Activated T-helper 17 cell treated with anti-CD3 and anti-CD28 coated beads, Interleukin-2, amount 50 U/mL, for 72 hours (primary cell): ENCODE data around the gene GLS. TPM values are rescaled to one million over a fixed set of nuclear protein-coding genes. Genes with fewer than 3 reads are reported as not detected.
A peak's percentile ranks its signal among the peaks of the same experiment; 100 is the strongest.
"Not testable (repeated sequence)": the region's sequence is repeated elsewhere in the genome, so short reads cannot be mapped to it uniquely, and the experiment has no call there.

Source experiments
- ATAC-seq: fragments of 150-1000 bp; cut with Tn5 transposase; replicated peaks from 2 replicates; pipeline ENCODE4 v1.10.0; 2021; ENCODE audit warnings: mild to moderate bottlenecking, moderate library complexity
- H3K27ac Mint-ChIP-seq: one replicate; pipeline ENCODE4 v1.8.0; 2022; ENCODE audit warnings: mixed read lengths
- H3K27me3 Mint-ChIP-seq: one replicate; pipeline ENCODE4 v1.8.0; 2022; ENCODE audit warnings: mixed read lengths
- H3K36me3 Mint-ChIP-seq: one replicate; pipeline ENCODE4 v1.8.0; 2022; ENCODE audit warnings: low read depth, mild to moderate bottlenecking, mixed read lengths
- H3K4me1 Mint-ChIP-seq: one replicate; pipeline ENCODE4 v1.8.0; 2022; ENCODE audit warnings: mixed read lengths
- H3K4me3 Mint-ChIP-seq: one replicate; pipeline ENCODE4 v1.8.0; 2022; ENCODE audit warnings: mild to moderate bottlenecking, mixed read lengths
- H3K9me3 Mint-ChIP-seq: one replicate; pipeline ENCODE4 v1.8.0; 2022; ENCODE audit warnings: mixed read lengths
- total RNA-seq, 2 donors: library from RNA; stranded (reverse); gene quantifications; one replicate each; pipeline ENCODE4 v1.2.3, GENCODE V29; 2022

GLS gene
- total RNA-seq, 2 donors from 2014 or later = 280 to 311 TPM

DNA sequence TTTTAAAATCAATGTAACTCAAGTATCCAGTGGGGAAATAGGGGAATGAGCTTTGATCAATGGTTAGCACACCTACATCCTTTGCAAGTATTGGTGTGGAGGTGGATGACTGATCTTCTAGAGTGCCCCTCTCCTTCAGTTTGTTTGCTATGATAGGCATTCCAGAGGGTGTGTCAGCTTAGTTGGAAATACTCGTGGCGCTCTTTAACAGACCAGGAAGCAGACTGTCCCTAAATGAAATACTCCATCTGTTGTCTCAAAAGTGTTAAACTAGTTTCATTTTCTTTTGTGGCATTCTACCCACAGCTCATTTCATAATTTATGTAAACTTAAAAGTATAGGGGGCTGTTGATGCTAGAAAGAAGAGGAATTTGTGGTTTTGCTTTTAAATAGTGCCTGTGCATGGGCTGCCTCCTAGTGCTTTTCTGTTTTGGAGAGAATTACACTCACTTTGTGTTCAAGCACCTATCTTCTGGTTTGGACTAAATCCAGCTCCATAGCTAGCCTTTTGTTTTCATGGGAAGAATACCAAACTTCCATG is 67.2 kb downstream of the GLS start:
- H3K9me3 Mint-ChIP-seq = no peaks in the 10 kb centered on the region
- peak; percentile 57 for ATAC-seq
- H3K27me3 Mint-ChIP-seq = no peaks in the 10 kb centered on the region
- no peak overlapping the region for H3K27ac Mint-ChIP-seq
- H3K36me3 Mint-ChIP-seq = peaks cover 5% of the 10 kb centered on the region
- no peak overlapping the region for H3K4me3 Mint-ChIP-seq
- H3K4me1 Mint-ChIP-seq = peaks cover 13% of the 10 kb centered on the region

DNA sequence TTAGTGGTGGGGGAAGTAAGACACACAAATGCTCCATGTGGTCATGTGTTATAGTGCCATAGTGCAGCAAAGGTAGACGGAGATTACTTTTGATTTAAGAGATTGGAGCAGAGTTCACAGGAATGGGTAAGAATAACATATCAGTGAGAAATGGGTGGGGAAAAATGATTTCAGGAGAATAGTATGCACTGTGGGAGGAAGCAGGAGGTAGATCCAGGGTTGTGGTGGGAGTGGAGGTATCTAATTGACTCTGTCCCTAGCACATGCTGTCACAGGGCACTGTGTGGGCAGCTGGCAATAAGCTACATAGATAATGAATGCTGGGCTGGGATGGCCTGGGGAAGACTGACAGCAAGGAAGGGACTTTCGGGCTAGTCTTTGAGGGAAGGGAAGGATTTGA is 68.0 kb downstream of the GLS start:
- Mint-ChIP-seq H3K27me3 (no peaks in the 10 kb centered on the region), H3K4me1 (peaks cover 13% of the 10 kb centered on the region), H3K27ac (no peak overlapping the region), H3K36me3 (peaks cover 5% of the 10 kb centered on the region), H3K9me3 (no peaks in the 10 kb centered on the region), H3K4me3 (no peak overlapping the region)
- peak; percentile 74 for ATAC-seq

DNA sequence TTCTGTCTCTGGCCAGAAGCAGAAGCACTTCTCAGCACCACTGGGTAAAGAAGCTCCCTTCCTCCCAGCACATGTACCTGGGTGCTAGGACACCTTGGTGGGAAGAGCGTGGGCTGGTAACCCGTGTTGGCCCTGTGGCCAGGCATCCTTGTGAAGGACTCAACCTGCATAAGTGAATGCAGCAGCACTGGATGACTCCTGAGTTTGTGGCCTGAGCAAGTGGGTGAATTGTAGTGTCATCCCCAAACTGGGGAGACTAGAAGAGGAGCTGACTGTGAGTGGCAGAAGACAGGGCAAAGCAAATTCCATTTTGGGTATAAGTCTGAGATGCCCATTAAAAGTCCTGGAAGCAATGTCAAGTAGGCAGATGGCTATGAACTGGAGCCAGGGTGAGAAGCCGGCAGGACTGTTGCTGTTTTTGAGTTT is 70.0 kb downstream of the GLS start:
- Mint-ChIP-seq H3K4me1 (peaks cover 13% of the 10 kb centered on the region), H3K27ac (no peak overlapping the region), H3K36me3 (peaks cover 14% of the 10 kb centered on the region), H3K4me3 (no peak overlapping the region), H3K27me3 (no peaks in the 10 kb centered on the region), H3K9me3 (no peaks in the 10 kb centered on the region)
- no peak for ATAC-seq

DNA sequence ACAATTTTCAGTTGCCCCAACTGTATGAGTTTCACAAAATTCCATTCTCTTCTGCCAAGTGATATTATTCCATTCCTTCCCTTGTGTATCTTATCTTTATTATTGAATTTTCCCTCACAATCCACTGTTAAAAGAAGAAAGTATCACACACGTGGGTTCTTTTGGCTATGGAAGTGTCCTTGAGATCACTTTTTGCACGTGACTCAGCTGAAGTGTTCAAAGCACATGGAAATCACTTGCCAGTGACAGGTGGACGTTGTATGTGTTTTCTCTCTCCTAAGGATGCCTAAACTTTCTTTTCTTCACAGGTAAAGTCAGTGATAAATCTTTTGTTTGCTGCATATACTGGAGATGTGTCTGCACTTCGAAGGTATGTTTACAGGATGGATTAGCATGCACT is 72.6 kb downstream of the GLS start:
- H3K4me1 Mint-ChIP-seq = peaks cover 7% of the 10 kb centered on the region
- H3K27me3 Mint-ChIP-seq = no peaks in the 10 kb centered on the region
- H3K9me3 Mint-ChIP-seq = peaks cover 4% of the 10 kb centered on the region
- no peak overlapping the region for H3K27ac Mint-ChIP-seq
- no peak overlapping the region for H3K4me3 Mint-ChIP-seq
- no peak for ATAC-seq
- peaks cover 41% of the 10 kb centered on the region for H3K36me3 Mint-ChIP-seq

DNA sequence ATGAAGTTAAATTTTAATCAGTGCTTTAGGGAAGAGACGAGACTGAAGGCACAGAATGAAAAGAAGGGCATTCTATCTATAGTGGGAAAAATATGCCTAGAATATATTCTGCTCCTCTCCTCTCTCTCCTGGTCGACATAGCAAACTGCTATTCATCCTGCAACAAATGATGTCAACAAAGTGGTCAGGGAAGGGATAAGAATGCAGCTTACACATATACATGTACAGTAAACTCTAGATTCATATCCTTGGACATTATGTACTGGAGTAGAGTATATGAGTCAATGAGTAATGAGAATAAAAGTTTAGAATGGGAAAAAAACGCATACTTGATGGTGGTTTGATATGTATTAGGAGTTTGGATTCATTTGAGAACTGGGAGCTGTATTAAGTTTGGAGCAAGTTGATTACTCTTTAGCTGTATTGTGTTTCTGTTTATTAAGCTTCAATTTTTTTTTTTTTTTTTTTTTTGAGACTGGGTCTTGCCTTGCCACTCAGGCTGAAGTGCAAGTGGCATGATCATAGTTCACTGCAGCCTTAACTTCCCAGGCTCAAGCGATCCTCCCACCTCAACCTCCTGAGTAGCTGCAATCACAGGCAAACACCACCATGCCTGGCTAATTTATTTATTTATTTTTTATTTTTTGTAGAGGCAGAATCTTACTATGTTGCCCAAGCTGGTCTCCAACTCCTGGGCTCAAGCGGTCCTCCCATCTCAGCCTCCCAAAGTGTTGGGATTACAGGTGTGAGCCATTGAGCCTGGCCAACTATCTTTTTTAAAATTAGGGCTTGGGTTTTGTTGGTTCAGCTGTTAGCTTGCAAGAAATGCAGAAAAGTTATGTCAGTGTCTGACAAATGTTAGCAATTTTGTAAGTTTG is 79.5 kb downstream of the GLS start:
- H3K27me3 Mint-ChIP-seq = no peaks in the 10 kb centered on the region
- ATAC-seq = no peak
- no peak overlapping the region for H3K4me3 Mint-ChIP-seq
- peaks cover 100% of the 10 kb centered on the region for H3K36me3 Mint-ChIP-seq
- H3K4me1 Mint-ChIP-seq = peaks cover 6% of the 10 kb centered on the region
- peaks cover 4% of the 10 kb centered on the region for H3K9me3 Mint-ChIP-seq
- peak overlapping the region; percentile 3 for H3K27ac Mint-ChIP-seq

DNA sequence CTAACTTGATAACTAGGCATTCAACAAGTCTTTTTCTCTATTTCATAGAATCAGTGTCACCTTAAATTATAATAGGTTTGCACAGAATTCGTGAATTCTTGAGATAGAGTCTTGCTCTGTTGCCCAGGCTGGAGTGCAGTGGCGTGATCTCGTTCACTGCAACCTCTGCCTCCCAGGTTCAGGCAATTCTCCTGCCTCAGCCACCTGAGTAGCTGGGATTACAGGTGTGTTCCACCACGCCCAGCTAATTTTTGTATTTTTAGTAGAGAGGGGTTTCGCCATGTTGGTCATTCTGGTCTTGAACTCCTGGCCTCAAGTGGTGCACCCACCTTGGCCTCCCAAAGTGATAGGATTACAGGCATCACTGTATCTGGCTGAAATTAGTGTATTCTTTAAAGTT is 80.5 kb downstream of the GLS start:
- not testable (repeated sequence) for H3K27me3 Mint-ChIP-seq, H3K9me3 Mint-ChIP-seq, H3K4me1 Mint-ChIP-seq, H3K4me3 Mint-ChIP-seq, ATAC-seq
- H3K27ac Mint-ChIP-seq = peak overlapping the region; percentile 3
- H3K36me3 Mint-ChIP-seq = peaks cover 100% of the 10 kb centered on the region

DNA sequence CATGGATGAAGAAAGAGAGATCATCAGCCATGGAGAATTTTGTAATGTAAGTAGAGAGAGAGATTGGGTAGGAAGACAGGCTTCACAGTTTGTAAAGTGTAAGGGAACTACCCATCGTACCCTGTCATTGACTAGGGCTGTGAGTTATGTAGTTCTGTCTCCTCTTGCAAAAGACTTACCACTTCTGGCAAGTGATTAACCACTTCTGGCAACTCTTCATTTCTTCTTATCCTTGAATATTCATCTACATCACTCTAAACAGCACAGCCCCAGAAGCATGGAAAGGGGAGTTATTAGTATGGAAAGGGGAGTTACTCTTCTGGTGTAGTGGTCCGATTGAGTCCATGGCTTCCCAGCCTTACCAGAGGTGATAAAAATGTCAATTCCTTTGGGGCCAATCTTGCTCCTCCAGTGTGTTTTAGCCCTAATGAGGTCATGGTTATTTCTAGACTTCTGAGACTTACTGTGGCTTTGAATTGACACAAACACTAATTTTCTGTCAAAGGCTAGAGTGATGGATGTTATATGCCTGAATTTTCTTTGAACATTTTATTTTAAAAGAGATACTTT is 81.4 kb downstream of the GLS start:
- Mint-ChIP-seq H3K4me3 (no peak overlapping the region), H3K27ac (peak overlapping the region; percentile 71), H3K9me3 (no peaks in the 10 kb centered on the region), H3K4me1 (peaks cover 6% of the 10 kb centered on the region), H3K27me3 (no peaks in the 10 kb centered on the region), H3K36me3 (peaks cover 93% of the 10 kb centered on the region)
- no peak for ATAC-seq

DNA sequence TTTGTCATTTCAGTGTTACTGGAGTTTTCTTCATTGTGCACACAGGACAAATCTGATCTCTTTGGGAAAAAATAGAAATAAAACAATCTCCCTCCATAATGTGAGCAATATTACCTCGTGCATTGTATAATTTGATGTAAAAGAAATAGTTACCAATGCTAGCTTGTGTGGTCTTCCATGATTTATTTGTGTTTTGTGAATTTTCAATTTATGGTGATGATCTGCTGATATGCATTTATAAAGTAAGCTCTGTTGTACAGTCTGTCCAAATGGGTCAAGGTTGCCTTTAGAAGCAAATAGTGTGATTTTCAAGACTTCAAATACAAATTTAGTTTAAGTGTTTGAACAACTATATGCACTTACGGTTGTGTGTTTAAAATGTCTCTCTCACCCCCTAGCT is 82.5 kb downstream of the GLS start:
- no peaks in the 10 kb centered on the region for H3K27me3 Mint-ChIP-seq
- ATAC-seq = no peak
- H3K9me3 Mint-ChIP-seq = no peaks in the 10 kb centered on the region
- H3K36me3 Mint-ChIP-seq = peaks cover 82% of the 10 kb centered on the region
- peak overlapping the region; percentile 81 for H3K27ac Mint-ChIP-seq
- peaks cover 6% of the 10 kb centered on the region for H3K4me1 Mint-ChIP-seq
- H3K4me3 Mint-ChIP-seq = no peak overlapping the region

DNA sequence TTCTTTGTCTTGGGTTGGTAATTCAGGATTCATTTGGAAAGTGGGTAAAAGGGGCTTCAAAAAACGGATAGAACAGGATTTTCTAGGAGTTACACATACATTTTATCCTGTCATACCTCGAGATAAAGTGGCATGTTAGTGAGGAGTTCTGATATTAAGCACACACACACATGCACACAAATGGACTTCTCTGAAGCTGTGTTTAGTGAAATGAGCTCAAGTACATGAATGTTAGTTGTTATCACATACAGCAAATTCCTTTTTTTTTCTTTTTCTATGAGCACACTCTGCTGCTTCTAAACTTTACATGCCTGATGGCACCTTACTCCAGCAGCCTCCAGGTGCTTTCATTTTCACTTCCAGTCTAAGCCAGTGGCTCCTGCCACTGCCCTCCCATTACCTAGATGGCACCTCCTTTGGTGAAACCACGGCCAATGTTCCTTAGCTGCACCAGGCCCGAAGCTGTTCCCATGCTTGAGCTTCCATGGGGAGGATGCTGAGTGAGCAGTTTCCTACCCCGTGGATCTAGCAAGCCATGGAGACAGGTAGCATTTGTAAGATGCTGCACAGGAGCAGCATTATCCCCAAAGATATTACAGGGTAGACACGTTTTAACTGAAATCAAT is 83.7 kb downstream of the GLS start:
- Mint-ChIP-seq H3K36me3 (peaks cover 70% of the 10 kb centered on the region), H3K27ac (peak overlapping the region; percentile 81), H3K9me3 (no peaks in the 10 kb centered on the region), H3K27me3 (no peaks in the 10 kb centered on the region), H3K4me1 (peaks cover 6% of the 10 kb centered on the region), H3K4me3 (peak overlapping the region; percentile 57)
- peak; percentile 45 for ATAC-seq

DNA sequence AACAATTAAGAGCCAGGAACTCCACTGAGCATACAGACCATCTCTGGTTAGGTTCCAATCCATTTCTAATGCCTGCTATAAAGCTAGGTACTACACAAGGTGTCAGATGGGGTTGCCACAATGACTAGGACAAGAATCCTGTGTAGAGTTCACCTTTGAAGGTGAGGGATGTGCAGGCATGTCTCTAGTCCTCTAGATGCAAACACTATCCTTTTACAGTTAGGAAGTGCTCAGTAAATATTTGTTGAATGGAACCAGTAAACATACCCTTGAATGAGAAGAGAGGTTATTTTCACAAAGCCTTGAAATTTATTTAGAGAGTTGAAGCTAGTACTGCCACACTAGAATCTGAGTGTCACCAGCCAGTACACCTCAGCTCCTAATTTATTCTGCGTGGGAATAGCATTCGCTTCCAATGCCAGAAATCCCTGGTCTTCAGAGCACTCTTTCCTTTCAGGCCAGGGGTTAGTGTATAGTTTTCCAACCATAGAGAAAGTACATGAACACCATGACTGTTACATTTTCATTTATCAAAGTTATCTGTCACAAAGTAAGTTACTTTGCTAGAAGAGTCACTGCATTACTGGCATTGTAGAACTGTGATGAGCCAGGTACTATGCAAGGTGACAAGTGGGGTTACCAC is 85.1 kb downstream of the GLS start:
- Mint-ChIP-seq H3K36me3 (peaks cover 56% of the 10 kb centered on the region), H3K27me3 (no peaks in the 10 kb centered on the region), H3K4me1 (peaks cover 6% of the 10 kb centered on the region), H3K9me3 (no peaks in the 10 kb centered on the region), H3K4me3 (no peak overlapping the region), H3K27ac (peak overlapping the region; percentile 81)
- no peak for ATAC-seq

DNA sequence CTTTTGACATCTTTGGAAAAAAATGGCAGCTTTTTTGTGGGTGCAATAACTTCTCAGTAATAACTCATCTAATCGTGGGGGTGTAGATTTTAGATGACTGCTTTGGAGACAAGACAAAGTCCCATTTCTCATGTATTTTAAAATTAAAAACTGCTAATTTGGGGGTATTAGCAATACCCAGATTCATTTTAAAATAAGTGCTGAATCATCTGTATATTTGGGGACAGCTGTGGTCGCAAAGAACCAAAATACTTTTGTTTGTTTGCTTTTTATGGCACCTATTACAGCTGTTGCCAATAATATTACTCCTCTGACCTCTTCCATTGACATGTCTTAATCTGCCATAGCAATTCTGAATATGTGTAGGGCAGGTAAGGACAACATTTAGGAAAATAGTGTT is 87.9 kb downstream of the GLS start:
- Mint-ChIP-seq H3K27me3 (no peaks in the 10 kb centered on the region), H3K36me3 (peaks cover 28% of the 10 kb centered on the region), H3K4me1 (peaks cover 6% of the 10 kb centered on the region), H3K9me3 (no peaks in the 10 kb centered on the region), H3K4me3 (no peak overlapping the region), H3K27ac (peak overlapping the region; percentile 67)
- no peak for ATAC-seq

DNA sequence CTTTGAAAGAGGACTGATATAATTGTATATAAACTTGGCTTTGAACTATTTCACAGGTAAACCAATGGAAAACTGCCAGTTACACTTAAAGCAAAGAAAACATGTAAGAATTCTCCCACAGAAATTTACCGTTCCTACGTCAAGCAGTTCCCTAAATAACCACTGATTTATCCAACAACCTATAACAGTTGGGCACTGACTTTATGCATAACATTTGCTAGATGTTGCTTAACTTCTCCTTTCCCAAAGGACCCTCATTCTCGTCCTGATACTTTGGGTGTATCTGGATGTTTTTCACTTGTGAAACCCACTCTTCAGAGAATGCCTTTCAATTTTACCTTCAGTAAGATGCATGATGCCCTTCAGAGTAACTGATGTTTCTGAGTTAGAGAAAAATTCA is 89.5 kb downstream of the GLS start:
- H3K4me1 Mint-ChIP-seq = no peaks in the 10 kb centered on the region
- ATAC-seq = no peak
- H3K27me3 Mint-ChIP-seq = no peaks in the 10 kb centered on the region
- H3K4me3 Mint-ChIP-seq = no peak overlapping the region
- peak overlapping the region; percentile 59 for H3K27ac Mint-ChIP-seq
- peaks cover 11% of the 10 kb centered on the region for H3K36me3 Mint-ChIP-seq
- H3K9me3 Mint-ChIP-seq = no peaks in the 10 kb centered on the region

DNA sequence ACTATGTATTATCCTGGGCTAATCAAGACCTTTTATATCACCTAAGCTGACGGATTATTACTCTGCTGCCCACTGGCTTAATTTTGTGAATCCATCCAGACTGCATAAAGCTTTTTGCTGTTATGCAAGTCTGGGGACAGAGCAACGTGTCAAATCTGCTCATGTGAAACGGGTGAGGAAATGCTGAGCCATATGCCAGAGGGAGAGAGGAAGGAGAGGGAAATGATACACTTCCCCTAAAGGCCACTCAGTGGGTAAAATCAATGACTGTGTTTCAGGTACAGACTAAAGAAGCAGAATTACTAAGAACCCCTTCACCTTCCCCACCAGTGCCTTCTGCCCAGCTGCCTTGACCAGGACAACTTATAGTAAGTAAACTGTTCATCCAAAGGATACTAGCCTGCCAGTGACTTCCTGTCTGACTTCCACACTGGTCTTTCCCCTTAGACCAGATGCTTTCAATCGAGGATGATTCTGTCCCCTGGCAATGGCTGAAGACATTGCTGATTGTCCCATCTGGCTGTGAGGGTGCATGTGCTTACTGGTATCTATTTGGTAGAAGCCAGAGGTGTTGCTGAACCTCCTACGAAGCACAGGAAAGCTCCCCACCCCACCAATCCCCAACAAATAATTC is 90.4 kb downstream of the GLS start:
- no peak overlapping the region for H3K4me3 Mint-ChIP-seq
- peak; percentile 47 for ATAC-seq
- peaks cover 3% of the 10 kb centered on the region for H3K36me3 Mint-ChIP-seq
- no peaks in the 10 kb centered on the region for H3K4me1 Mint-ChIP-seq
- no peaks in the 10 kb centered on the region for H3K9me3 Mint-ChIP-seq
- H3K27ac Mint-ChIP-seq = peak overlapping the region; percentile 59
- H3K27me3 Mint-ChIP-seq = no peaks in the 10 kb centered on the region

DNA sequence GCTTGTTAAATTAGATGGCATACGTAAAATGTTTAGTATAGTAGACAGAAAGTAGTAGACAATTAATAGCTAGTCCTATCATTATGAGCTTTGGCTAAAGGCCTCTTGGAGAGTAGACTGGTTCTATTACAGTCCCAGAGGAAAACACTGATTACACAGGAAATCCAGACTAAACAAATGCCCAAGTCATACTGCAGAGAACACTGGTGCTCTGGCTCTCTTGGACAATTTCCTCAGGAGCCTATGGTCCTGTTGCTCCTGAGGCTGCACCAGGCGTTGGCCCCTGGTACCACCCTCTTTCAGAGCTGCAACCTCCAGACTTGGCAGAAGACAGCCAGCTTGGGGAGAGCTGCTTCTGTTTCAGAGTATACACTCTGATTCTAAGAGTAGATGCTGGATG is 91.6 kb downstream of the GLS start:
- H3K27me3 Mint-ChIP-seq = no peaks in the 10 kb centered on the region
- no peaks in the 10 kb centered on the region for H3K9me3 Mint-ChIP-seq
- ATAC-seq = no peak
- peaks cover 6% of the 10 kb centered on the region for H3K4me1 Mint-ChIP-seq
- no peak overlapping the region for H3K4me3 Mint-ChIP-seq
- peak overlapping the region; percentile 59 for H3K27ac Mint-ChIP-seq
- H3K36me3 Mint-ChIP-seq = no peaks in the 10 kb centered on the region
